Ovary (tissue), 9 donors: ENCODE results near the gene IFNA8. TPM values are rescaled to one million over a fixed set of nuclear protein-coding genes. Genes with fewer than 3 reads are reported as not detected.
A peak's percentile ranks its signal among the peaks of the same experiment; 100 is the strongest.

ENCODE experiments used
- DNase-seq, 5 donors: peaks; one replicate each; pipeline ENCODE4 v3.0.0-alpha.2; 2019 to 2020
- H3K27ac ChIP-seq, 2 donors: fragments of 200-600 bp; one replicate each; pipeline versions ENCODE4 v1.5.1 to v1.8.0; 2019 to 2022
- H3K27me3 ChIP-seq: fragments of 200-600 bp; one replicate; pipeline ENCODE4 v1.8.0; 2022
- H3K36me3 ChIP-seq: fragments of 200-600 bp; sonication (generic); one replicate; pipeline ENCODE4 v1.5.1; 2019
- H3K4me1 ChIP-seq: one replicate; pipeline ENCODE4 v1.8.1; 2013; ENCODE audit warnings: mild to moderate bottlenecking, moderate library complexity; ENCODE audit not compliant: insufficient read depth
- H3K4me3 ChIP-seq: fragments of 200-600 bp; sonication (generic); one replicate; pipeline ENCODE4 v1.5.1; 2017
- H3K9me3 ChIP-seq, 2 donors: fragments of 200-600 bp in 1 of 2; sonication (generic) in 1 of 2; one replicate each; pipeline versions ENCODE4 v1.5.1 to v1.8.1; 2013 to 2019; ENCODE audit warnings: mild to moderate bottlenecking in 1 of 2, moderate library complexity in 1 of 2
- CTCF ChIP-seq, 3 donors: fragments of 450-650 bp in 2 of 3; fragments of 200-600 bp in 1 of 3; IDR thresholded peaks; one replicate each; pipeline versions ENCODE4 v1.5.1 to v1.8.0; 2016 to 2022; ENCODE audit warnings: antibody characterized with exemption in 3 of 3, mild to moderate bottlenecking in 1 of 3
- EP300 ChIP-seq: sonication (generic); formaldehyde crosslinking; IDR thresholded peaks from one replicate; pipeline ENCODE4 v1.6.1; 2017; ENCODE audit warnings: antibody characterized with exemption
- POLR2A ChIP-seq: fragments of 450-650 bp; IDR thresholded peaks from one replicate; pipeline ENCODE4 v1.6.1; 2017; ENCODE audit warnings: antibody characterized with exemption, mild to moderate bottlenecking, moderate library complexity
- WGBS, 3 donors: extraction: QIAGEN DNeasy Blood & Tissue Kit in 1 of 3; methylation state at CpG; one replicate each; pipeline versions ENCODE4 v1.1.5 to v1.1.7; 2013 to 2017; 5-methylcytosine and 5-hydroxymethylcytosine counted together
- intact Hi-C, 4 donors: fragments of 100-400 bp; cut with DNase I; formaldehyde crosslinking; loops; one replicate each; pipeline versions ENCODE4 v1.11.0 to v1.15.1; 2022 to 2023
- polyA plus RNA-seq, 2 donors: library from polyadenylated mRNA; stranded (reverse); fragments of 200-250 nt in 1 of 2; fragments of 350-450 nt in 1 of 2; fragmentation: Illumina TruSeq in 1 of 2; extraction: RNeasy Lipid Tissue Mini Kit (QIAGEN cat#74804) in 1 of 2; gene quantifications; one replicate each; pipeline ENCODE4 v1.2.3, GENCODE V29; 2013 to 2014
- total RNA-seq, 7 donors: library from RNA; depleted of rRNA in 2 of 7; stranded (reverse); fragments of >200 nt in 2 of 7; fragmentation: NEBNext Ultra II Directional in 3 of 7; extraction: Animal tissue kit (Norgen Biotek cat#: 25700) in 3 of 7; gene quantifications; one replicate each; pipeline versions ENCODE4 v1.1.0 to v1.2.4, GENCODE V29; 2016 to 2023
- donor health status: DM: no; HTN: no; CAD: no; lungs with moderate emphysema.
- donor health status: DM: no; HTN: no; CAD: no.
- donor health status: Bipolar disorder and iron deficiency.
- donor health status: DM: yes; HTN: yes; CAD: no.
- donor health status: DM: no; HTN: no; CAD: no.
- donor health status: DM: yes; HTN: yes; CAD: no.

IFNA8 gene
- total and polyA plus RNA-seq, 9 donors = not detected

- no peak for DNase-seq
- Histone ChIP-seq H3K27ac (no peak overlapping the region), H3K9me3 (no peaks in the 10 kb centered on the region), H3K27me3 (no peaks in the 10 kb centered on the region), H3K36me3 (no peaks in the 10 kb centered on the region), H3K4me3 (no peak overlapping the region), H3K4me1 (no peaks in the 10 kb centered on the region)
- 74 to 90% (median 85%) methylated on average over 5 of the region's 5 CpGs for WGBS, 3 donors
- intact Hi-C loops = loop anchor here in 3 of 4 donors (5.0 to 10.0 kb wide), 3 partner anchors 74 to 82 kb away; no protein-coding TSS in a partner anchor
- TF ChIP-seq EP300 (no peak), POLR2A (no peak), CTCF (IDR thresholded peaks at IDR 0.05) (no peak)
Measured at GRCh38 chr9:21398955-21399489, 9.9 kb upstream of the IFNA8 start.

- Histone ChIP-seq H3K9me3 (no peaks in the 10 kb centered on the region), H3K27me3 (no peaks in the 10 kb centered on the region), H3K4me1 (no peaks in the 10 kb centered on the region), H3K4me3 (no peak overlapping the region), H3K27ac (no peak overlapping the region), H3K36me3 (no peaks in the 10 kb centered on the region)
- intact Hi-C loops = loop anchor here in 3 of 4 donors (5.0 to 10.0 kb wide), 3 partner anchors 75 to 83 kb away; no protein-coding TSS in a partner anchor
- TF ChIP-seq POLR2A = no peak
- no peak for TF ChIP-seq EP300
- no peak for TF ChIP-seq CTCF (IDR thresholded peaks at IDR 0.05)
- 36 to 40% (median 39%) methylated on average over 3 of the region's 3 CpGs for WGBS, 3 donors
- DNase-seq = no peak
Measured at GRCh38 chr9:21399956-21400355, 9.0 kb upstream of the IFNA8 start.

- no peaks in the 10 kb centered on the region for H3K4me1 ChIP-seq
- WGBS, 3 donors = 2% methylated on average over 52 to 53 of the region's 53 CpGs
- H3K27me3 ChIP-seq = no peaks in the 10 kb centered on the region
- intact Hi-C loops = no loop called here
- H3K36me3 ChIP-seq = no peaks in the 10 kb centered on the region
- no peak overlapping the region for H3K27ac ChIP-seq
- H3K4me3 ChIP-seq = peak overlapping the region; percentile 14
- TF ChIP-seq EP300 = no peak
- no peak for TF ChIP-seq CTCF (IDR thresholded peaks at IDR 0.05)
- TF ChIP-seq POLR2A = no peak
- no peaks in the 10 kb centered on the region for H3K9me3 ChIP-seq
- DNase-seq = peak in 1 of 5 donors; percentile 18
Measured at GRCh38 chr9:21402386-21403251, 6.3 kb upstream of the IFNA8 start.

GRCh38 chr9:21404146-21404545 lies 4.8 kb upstream of the IFNA8 start:
- intact Hi-C loops = no loop called here
- no peak overlapping the region for H3K4me3 ChIP-seq
- H3K9me3 ChIP-seq = no peaks in the 10 kb centered on the region
- no peak overlapping the region for H3K27ac ChIP-seq
- no peak for DNase-seq
- H3K27me3 ChIP-seq = no peaks in the 10 kb centered on the region
- no peaks in the 10 kb centered on the region for H3K4me1 ChIP-seq
- H3K36me3 ChIP-seq = no peaks in the 10 kb centered on the region
- 69 to 74% (median 73%) methylated on average over 3 of the region's 3 CpGs for WGBS, 3 donors
- TF ChIP-seq CTCF (IDR thresholded peaks at IDR 0.05) (no peak), EP300 (no peak), POLR2A (no peak)
